NCI-H2171 (cell line): ENCODE measurements around the gene BPIFB3.

Source experiments
- DNase-seq: peaks from one replicate; lab custom pipeline; 2025; lab: John Stamatoyannopoulos, UW

The BPIFB3 gene

GRCh38 chr20:33062825-33063149 lies 9.1 kb downstream of the BPIFB3 start:
- no peak for DNase-seq

- no peak for DNase-seq
Observed at GRCh38 chr20:33063271-33063670, 9.6 kb downstream of the BPIFB3 start.

- no peak for DNase-seq
Observed at GRCh38 chr20:33064572-33065287, 11.0 kb downstream of the BPIFB3 start.

- no peak for DNase-seq
Observed at GRCh38 chr20:33065785-33066184, 12.1 kb downstream of the BPIFB3 start.

GRCh38 chr20:33067806-33068205 lies 14.1 kb downstream of the BPIFB3 start:
- no peak for DNase-seq

GRCh38 chr20:33068251-33068939 lies 14.7 kb downstream of the BPIFB3 start:
- no peak for DNase-seq

GRCh38 chr20:33069673-33070072 lies 16.0 kb downstream of the BPIFB3 start:
- DNase-seq: no peak

- no peak for DNase-seq
Observed at GRCh38 chr20:33070111-33071053, 16.7 kb downstream of the BPIFB3 start.

- DNase-seq: no peak
Observed at GRCh38 chr20:33071198-33071597, 17.5 kb downstream of the BPIFB3 start.

GRCh38 chr20:33072362-33072761 lies 18.7 kb downstream of the BPIFB3 start:
- DNase-seq: no peak

- DNase-seq: no peak
Observed at GRCh38 chr20:33072813-33073212, 19.1 kb downstream of the BPIFB3 start.

GRCh38 chr20:33074675-33075074 lies 21.0 kb downstream of the BPIFB3 start:
- DNase-seq: no peak

GRCh38 chr20:33075281-33075680 lies 21.6 kb downstream of the BPIFB3 start:
- no peak for DNase-seq

GRCh38 chr20:33076662-33077372 lies 23.1 kb downstream of the BPIFB3 start:
- no peak for DNase-seq

GRCh38 chr20:33079259-33079658 lies 25.6 kb downstream of the BPIFB3 start, which contains the start of gene BPIFB4:
Gene BPIFB4, plus strand, starts transcription at chr20:33079643. Its CDS starts 1,884 bp downstream, at chr20:33081527.
- no peak for DNase-seq

GRCh38 chr20:33081411-33082154 lies 27.9 kb downstream of the BPIFB3 start:
- no peak for DNase-seq

- DNase-seq: no peak
Observed at GRCh38 chr20:33082546-33082945, 28.8 kb downstream of the BPIFB3 start.

GRCh38 chr20:33083544-33084340 lies 30.0 kb downstream of the BPIFB3 start:
- DNase-seq: no peak

- no peak for DNase-seq
Observed at GRCh38 chr20:33084722-33085121, 31.0 kb downstream of the BPIFB3 start.

GRCh38 chr20:33086052-33086722 lies 32.5 kb downstream of the BPIFB3 start:
- DNase-seq: no peak
